Stimulated activated CD4-positive, alpha-beta T cell treated with anti-CD3 and anti-CD28 coated beads, Interleukin-4, amount 100 ng/mL, for 1 hour (primary cell): ENCODE results near the gene KHDC1.
"Not testable (repeated sequence)": the region's sequence is repeated elsewhere in the genome, so short reads cannot be mapped to it uniquely, and the experiment has no call there.

Experiments used
- DNase-seq: peaks from one replicate; pipeline ENCODE4 v3.0.0-alpha.2; 2020

The KHDC1 gene

GRCh38 chr6:73262671-73263569 is at the start of gene KHDC1:
Gene KHDC1, minus strand, starts transcription at chr6:73263196. Its CDS starts 20,679 bp downstream, at chr6:73242517.
- DNase-seq: peak; percentile 61

GRCh38 chr6:73310503-73310845 is 47.5 kb upstream of the KHDC1 start:
- DNase-seq: not testable (repeated sequence)

GRCh38 chr6:73309785-73310502 is 46.9 kb upstream of the KHDC1 start:
- DNase-seq: peak; percentile 59

- no peak for DNase-seq
These were observed 46.5 kb upstream of the KHDC1 start for GRCh38 chr6:73309535-73309784.

GRCh38 chr6:73308712-73309534 is 45.9 kb upstream of the KHDC1 start:
- DNase-seq: no peak

GRCh38 chr6:73303773-73304172 is 40.8 kb upstream of the KHDC1 start:
- DNase-seq: not testable (repeated sequence)

GRCh38 chr6:73302339-73302738 is 39.3 kb upstream of the KHDC1 start:
- no peak for DNase-seq

GRCh38 chr6:73299151-73299971 is 36.4 kb upstream of the KHDC1 start:
- DNase-seq: no peak

- no peak for DNase-seq
These were observed 30.3 kb upstream of the KHDC1 start for GRCh38 chr6:73293331-73293730.

- DNase-seq: no peak
These were observed 27.4 kb upstream of the KHDC1 start for GRCh38 chr6:73290435-73290834.

GRCh38 chr6:73286752-73287151 is 23.8 kb upstream of the KHDC1 start:
- DNase-seq: no peak

GRCh38 chr6:73285674-73286283 is 22.8 kb upstream of the KHDC1 start:
- DNase-seq: no peak

GRCh38 chr6:73282871-73283270 is 19.9 kb upstream of the KHDC1 start:
- no peak for DNase-seq

GRCh38 chr6:73281684-73282083 is 18.7 kb upstream of the KHDC1 start:
- DNase-seq: not testable (repeated sequence)

GRCh38 chr6:73269296-73269695 is 6.3 kb upstream of the KHDC1 start:
- DNase-seq: not testable (repeated sequence)

- not testable (repeated sequence) for DNase-seq
These were observed 5.9 kb upstream of the KHDC1 start for GRCh38 chr6:73268896-73269295.

- no peak for DNase-seq
These were observed 1.4 kb upstream of the KHDC1 start for GRCh38 chr6:73264446-73264845.

GRCh38 chr6:73263570-73263909 is 544 bp upstream of the KHDC1 start:
- DNase-seq: no peak

- no peak for DNase-seq
These were observed 4.3 kb downstream of the KHDC1 start for GRCh38 chr6:73258721-73259120.

GRCh38 chr6:73254323-73254722 is 8.7 kb downstream of the KHDC1 start:
- DNase-seq: not testable (repeated sequence)

- DNase-seq: no peak
These were observed 10.3 kb downstream of the KHDC1 start for GRCh38 chr6:73252703-73253102.

GRCh38 chr6:73250016-73250415 is 13.0 kb downstream of the KHDC1 start:
- no peak for DNase-seq
